Measurements from ENCODE around the gene SPOCK1. TPM values are rescaled to one million over a fixed set of nuclear protein-coding genes. Genes with fewer than 3 reads are reported as not detected.

SPOCK1 gene
- total and polyA plus RNA-seq, 2 of the 13 experiments (the other 11 are each of a cell fraction or from before 2014, with no cell fraction given), result 0.18 to 0.29 TPM

DNA sequence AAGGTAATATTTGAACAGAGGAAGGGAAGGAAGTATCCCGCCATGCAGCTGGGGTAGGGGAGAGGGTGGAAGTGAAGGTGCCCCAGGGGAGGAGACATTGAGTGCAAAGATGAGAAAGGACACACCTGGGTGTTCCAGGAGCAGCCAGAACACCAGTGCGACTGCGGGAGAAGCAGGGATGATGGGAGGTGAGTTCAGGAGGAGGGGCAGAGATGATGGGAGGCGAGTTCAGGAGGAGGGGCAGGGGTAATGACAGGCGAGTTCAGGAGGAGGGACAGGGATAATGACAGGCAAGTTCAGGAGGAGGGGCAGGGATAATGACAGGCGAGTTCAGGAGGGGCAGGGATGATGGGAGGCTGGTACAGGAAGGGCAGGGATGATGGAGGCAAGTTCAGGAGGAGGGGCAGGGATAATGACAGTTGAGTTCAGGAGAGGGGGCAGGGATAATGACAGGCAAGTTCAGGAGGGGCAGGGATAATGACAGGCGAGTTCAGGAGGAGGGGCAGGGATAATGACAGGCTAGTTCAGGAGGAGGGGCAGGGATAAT, 17.2 kb upstream of the SPOCK1 start:
- H3K36me3 ChIP-seq (replicated peaks in 1 of 2; ENCODE audit: control insufficient read depth in 1 of 2, insufficient read depth in 2 of 2, low read length in 2 of 2), result no peaks in the 10 kb centered on the region
- TF ChIP-seq SNAI1 (CRISPR knock-in tag; IDR thresholded peaks at IDR 0.05; ENCODE audit: borderline replicate concordance), result no peak
- no peak for TF ChIP-seq NR1H2 (CRISPR knock-in tag; IDR thresholded peaks at IDR 0.05; ENCODE audit: borderline replicate concordance, low read depth)
- no peak for TF ChIP-seq ZSCAN30 (CRISPR knock-in tag; IDR thresholded peaks at IDR 0.05)
- TF ChIP-seq FOXK2 (IDR thresholded peaks at IDR 0.05), result no peak
- no peak for TF ChIP-seq SRSF9 (IDR thresholded peaks at IDR 0.05; ENCODE audit: borderline replicate concordance, insufficient read depth, low read depth, low read length, poor library complexity, severe bottlenecking)
- TF ChIP-seq, protein P1, sequence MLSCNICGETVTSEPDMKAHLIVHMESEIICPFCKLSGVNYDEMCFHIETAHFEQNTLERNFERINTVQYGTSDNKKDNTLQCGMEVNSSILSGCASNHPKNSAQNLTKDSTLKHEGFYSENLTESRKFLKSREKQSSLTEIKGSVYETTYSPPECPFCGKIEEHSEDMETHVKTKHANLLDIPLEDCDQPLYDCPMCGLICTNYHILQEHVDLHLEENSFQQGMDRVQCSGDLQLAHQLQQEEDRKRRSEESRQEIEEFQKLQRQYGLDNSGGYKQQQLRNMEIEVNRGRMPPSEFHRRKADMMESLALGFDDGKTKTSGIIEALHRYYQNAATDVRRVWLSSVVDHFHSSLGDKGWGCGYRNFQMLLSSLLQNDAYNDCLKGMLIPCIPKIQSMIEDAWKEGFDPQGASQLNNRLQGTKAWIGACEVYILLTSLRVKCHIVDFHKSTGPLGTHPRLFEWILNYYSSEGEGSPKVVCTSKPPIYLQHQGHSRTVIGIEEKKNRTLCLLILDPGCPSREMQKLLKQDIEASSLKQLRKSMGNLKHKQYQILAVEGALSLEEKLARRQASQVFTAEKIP (CRISPR knock-in tag; IDR thresholded peaks at IDR 0.05; ENCODE audit: borderline replicate concordance), result no peak
- TF ChIP-seq ZNF331 (CRISPR knock-in tag; IDR thresholded peaks at IDR 0.05), result no peak
- TF ChIP-seq, protein P2, sequence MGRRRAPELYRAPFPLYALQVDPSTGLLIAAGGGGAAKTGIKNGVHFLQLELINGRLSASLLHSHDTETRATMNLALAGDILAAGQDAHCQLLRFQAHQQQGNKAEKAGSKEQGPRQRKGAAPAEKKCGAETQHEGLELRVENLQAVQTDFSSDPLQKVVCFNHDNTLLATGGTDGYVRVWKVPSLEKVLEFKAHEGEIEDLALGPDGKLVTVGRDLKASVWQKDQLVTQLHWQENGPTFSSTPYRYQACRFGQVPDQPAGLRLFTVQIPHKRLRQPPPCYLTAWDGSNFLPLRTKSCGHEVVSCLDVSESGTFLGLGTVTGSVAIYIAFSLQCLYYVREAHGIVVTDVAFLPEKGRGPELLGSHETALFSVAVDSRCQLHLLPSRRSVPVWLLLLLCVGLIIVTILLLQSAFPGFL (CRISPR knock-in tag; IDR thresholded peaks at IDR 0.05), result no peak
- TF ChIP-seq FOXC1 (CRISPR knock-in tag; IDR thresholded peaks at IDR 0.05; ENCODE audit: borderline replicate concordance), result no peak
- no peak for TF ChIP-seq ZNF44 (CRISPR knock-in tag; IDR thresholded peaks at IDR 0.05)
- TF ChIP-seq SMC3 (IDR thresholded peaks at IDR 0.05; ENCODE audit: low read length), result no peak
- TF ChIP-seq ZFP62 (CRISPR knock-in tag; IDR thresholded peaks at IDR 0.05), result no peak
- TF ChIP-seq BRD4 (CRISPR knock-in tag; IDR thresholded peaks at IDR 0.05), result no peak
- TF ChIP-seq RBM39 (IDR thresholded peaks at IDR 0.05; ENCODE audit: low read depth, low read length, poor library complexity, severe bottlenecking), result no peak
- DNase-seq (ENCODE audit: low spot score) (no peak), FAIRE-seq (no peak), ATAC-seq (no peak)
- no peak overlapping the region for H3K27ac ChIP-seq (ENCODE audit: extremely low read length, insufficient read depth, low read length)
- intact Hi-C loops (cut with micrococcal nuclease; ENCODE audit: unreplicated experiment), result no loop called here
- in situ Hi-C loops (cut with HindIII; ENCODE audit: extremely low pct_ligation_motif_present, low pct_unique_long_range_greater_than_20kb), result no loop called here
- H3K79me2 ChIP-seq (ENCODE audit: insufficient read depth, low read length), result no peaks in the 10 kb centered on the region
- no peak overlapping the region for H2AFZ ChIP-seq (ENCODE audit: low read length)
- no TSS peak for BruUV-seq (replicated peaks)
- H3K4me3 ChIP-seq (replicated peaks in 1 of 3; ENCODE audit: insufficient read depth in 1 of 3, low read depth in 2 of 3, low read length in 3 of 3), result no peak overlapping the region
- no peak overlapping the region for H3K9ac ChIP-seq (ENCODE audit: insufficient read depth, low read depth, low read length)
- no peak overlapping the region for H3K4me2 ChIP-seq (ENCODE audit: low read depth, low read length)
- WGBS (ENCODE audit: low lambda C conversion rate), result under 1% methylated on average over 7 of the region's 7 CpGs
- no peaks in the 10 kb centered on the region for H4K20me1 ChIP-seq (ENCODE audit: insufficient read depth, low read length)
- ChIA-PET POLR2A (no interaction called here), CTCF (ENCODE audit: low intra/inter-chr PET ratio, low total read pairs) (no interaction called here)
- H3K27me3 ChIP-seq (ENCODE audit: control insufficient read depth in 1 of 2, insufficient read depth in 2 of 2, low read length in 2 of 2), result no peaks in the 10 kb centered on the region; a peak in 2 of 5 replicates
- H3K4me1 ChIP-seq (ENCODE audit: insufficient read depth, low read length), result no peaks in the 10 kb centered on the region
- no peaks in the 10 kb centered on the region for H3K9me3 ChIP-seq (ENCODE audit: low read length)
